Measurements from ENCODE around the gene HDAC4. TPM values are rescaled to one million over a fixed set of nuclear protein-coding genes. Genes with fewer than 3 reads are reported as not detected.

HDAC4 gene
- total and polyA plus RNA-seq, 3 donors from 2014 or later = 29.0 to 67.5 (median 58.7) TPM

GRCh38 chr2:239377591-239377990 lies 23.2 kb downstream of the HDAC4 start:
- Histone ChIP-seq H3K36me3 (ENCODE audit: low read depth, missing control alignments) (no peaks in the 10 kb centered on the region), H3K27ac (no peak overlapping the region), H3K4me3 (no peak overlapping the region), H3K9me3 (no peaks in the 10 kb centered on the region), H3K27me3 (no peaks in the 10 kb centered on the region), H3K4me1 (no peaks in the 10 kb centered on the region)
- intact Hi-C loops (cut with DNase I; ENCODE audit: low total_unique reads) = no loop called here
- TF ChIP-seq POLR2A (IDR thresholded peaks at IDR 0.05) (no peak), CTCF (IDR thresholded peaks at IDR 0.05) (no peak)
- WGBS, 2 donors = 87 to 97% methylated on average over 9 to 10 of the region's 10 CpGs
- DNase-seq = no peak

GRCh38 chr2:239376942-239377531 lies 23.8 kb downstream of the HDAC4 start:
- no peaks in the 10 kb centered on the region for H3K36me3 ChIP-seq (ENCODE audit: low read depth, missing control alignments)
- TF ChIP-seq POLR2A (IDR thresholded peaks at IDR 0.05) = no peak
- TF ChIP-seq CTCF (IDR thresholded peaks at IDR 0.05) = no peak
- no peak overlapping the region for H3K27ac ChIP-seq
- 95 to 99% methylated on average over 14 to 21 of the region's 21 CpGs for WGBS, 2 donors
- DNase-seq = no peak
- no peaks in the 10 kb centered on the region for H3K27me3 ChIP-seq
- intact Hi-C loops (cut with DNase I; ENCODE audit: low total_unique reads) = no loop called here
- no peak overlapping the region for H3K4me3 ChIP-seq
- H3K4me1 ChIP-seq = no peaks in the 10 kb centered on the region
- no peaks in the 10 kb centered on the region for H3K9me3 ChIP-seq

GRCh38 chr2:239376351-239376750 lies 24.5 kb downstream of the HDAC4 start:
- intact Hi-C loops (cut with DNase I; ENCODE audit: low total_unique reads) = no loop called here
- Histone ChIP-seq H3K4me1 (no peaks in the 10 kb centered on the region), H3K27me3 (no peaks in the 10 kb centered on the region), H3K4me3 (no peak overlapping the region), H3K27ac (no peak overlapping the region), H3K36me3 (ENCODE audit: low read depth, missing control alignments) (no peaks in the 10 kb centered on the region), H3K9me3 (no peaks in the 10 kb centered on the region)
- 93 to 97% methylated on average over 3 to 13 of the region's 13 CpGs for WGBS, 2 donors
- DNase-seq = no peak
- TF ChIP-seq CTCF (IDR thresholded peaks at IDR 0.05) = no peak
- no peak for TF ChIP-seq POLR2A (IDR thresholded peaks at IDR 0.05)

- intact Hi-C loops (cut with DNase I; ENCODE audit: low total_unique reads) = no loop called here
- H3K4me1 ChIP-seq = no peaks in the 10 kb centered on the region
- TF ChIP-seq POLR2A (IDR thresholded peaks at IDR 0.05) (no peak), CTCF (IDR thresholded peaks at IDR 0.05) (no peak)
- no peaks in the 10 kb centered on the region for H3K36me3 ChIP-seq (ENCODE audit: low read depth, missing control alignments)
- no peaks in the 10 kb centered on the region for H3K27me3 ChIP-seq
- no peak for DNase-seq
- no peak overlapping the region for H3K27ac ChIP-seq
- H3K4me3 ChIP-seq = no peak overlapping the region
- WGBS, 2 donors = 91 to 94% methylated on average over 21 to 31 of the region's 31 CpGs
- H3K9me3 ChIP-seq = no peaks in the 10 kb centered on the region
Measured at GRCh38 chr2:239375278-239376061, 25.4 kb downstream of the HDAC4 start.

All from testis (tissue), 3 donors.